Aorta (tissue), 5 donors: ENCODE measurements around the gene AGPAT3. TPM values are rescaled to one million over a fixed set of nuclear protein-coding genes. Genes with fewer than 3 reads are reported as not detected.

Experiments
- ATAC-seq: fragments of 200-7000 bp; cut with Tn5 transposase; one replicate; pipeline ENCODE4 v1.9.1; 2022; ENCODE audit warnings: moderate library complexity; ENCODE audit not compliant: low FRiP score
- DNase-seq, 2 donors: peaks; one replicate each; pipeline ENCODE4 v3.0.0-alpha.2; 2020
- H3K27ac ChIP-seq, 2 donors: one replicate each; pipeline ENCODE4 v1.5.1; 2013; ENCODE audit warnings: low read length in 2 of 2, mild to moderate bottlenecking in 2 of 2, moderate library complexity in 2 of 2, control low read depth in 1 of 2, inconsistent platforms in 1 of 2, low read depth in 1 of 2
- H3K27me3 ChIP-seq, 2 donors: one replicate each; pipeline ENCODE4 v1.6.1; 2013; ENCODE audit warnings: control low read depth in 1 of 2, low read length in 1 of 2, mild to moderate bottlenecking in 1 of 2, moderate library complexity in 1 of 2; ENCODE audit not compliant: insufficient read depth in 2 of 2, control insufficient read depth in 1 of 2
- H3K36me3 ChIP-seq, 2 donors: one replicate each; pipeline ENCODE4 v1.6.1; 2013; ENCODE audit warnings: control low read depth in 1 of 2, low read length in 1 of 2, mild to moderate bottlenecking in 1 of 2; ENCODE audit not compliant: insufficient read depth in 2 of 2, control insufficient read depth in 1 of 2
- H3K4me1 ChIP-seq, 2 donors: one replicate each; pipeline ENCODE4 v1.6.1; 2013; ENCODE audit warnings: low read length in 2 of 2, control low read depth in 1 of 2, mild to moderate bottlenecking in 1 of 2, moderate library complexity in 1 of 2; ENCODE audit not compliant: insufficient read depth in 2 of 2, control insufficient read depth in 1 of 2
- H3K4me3 ChIP-seq, 2 donors: one replicate each; pipeline ENCODE4 v1.5.1; 2013; ENCODE audit warnings: low read length in 2 of 2, control low read depth in 1 of 2, mild to moderate bottlenecking in 1 of 2
- H3K9me3 ChIP-seq: one replicate; pipeline ENCODE4 v1.6.1; 2013; ENCODE audit warnings: mild to moderate bottlenecking, low read length; ENCODE audit not compliant: control insufficient read depth
- WGBS, 2 donors: extraction: QIAGEN DNeasy Blood & Tissue Kit; methylation state at CpG; one replicate each; pipeline ENCODE4 v1.1.7; 2013; 5-methylcytosine and 5-hydroxymethylcytosine counted together
- intact Hi-C, 2 donors: fragments of 100-400 bp; cut with DNase I; formaldehyde crosslinking; loops; one replicate each; pipeline versions ENCODE4 v1.14.2 to v1.15.0; 2022
- polyA plus RNA-seq, 2 donors: library from polyadenylated mRNA; stranded (reverse); fragments of 200-250 nt; gene quantifications; one replicate each; pipeline ENCODE4 v1.2.3, GENCODE V29; 2013
- total RNA-seq, 2 donors: library from RNA; stranded (reverse); fragmentation: NEBNext Ultra II Directional; extraction: Animal tissue kit (Norgen Biotek cat#: 25700); gene quantifications; one replicate each; pipeline ENCODE4 v1.2.1, GENCODE V29; 2021
- donor health status: healthy with polysubstance abuse.
- donor health status: Bipolar disorder and iron deficiency.
- donor health status: DM: no; HTN: no; CAD: no.
- donor health status: DM: no; HTN: no; CAD: no.
- donor health status: DM: yes; HTN: yes; CAD: no.

Gene AGPAT3
- total and polyA plus RNA-seq, 4 donors: 8.3 to 45.5 (median 23.7) TPM

DNA sequence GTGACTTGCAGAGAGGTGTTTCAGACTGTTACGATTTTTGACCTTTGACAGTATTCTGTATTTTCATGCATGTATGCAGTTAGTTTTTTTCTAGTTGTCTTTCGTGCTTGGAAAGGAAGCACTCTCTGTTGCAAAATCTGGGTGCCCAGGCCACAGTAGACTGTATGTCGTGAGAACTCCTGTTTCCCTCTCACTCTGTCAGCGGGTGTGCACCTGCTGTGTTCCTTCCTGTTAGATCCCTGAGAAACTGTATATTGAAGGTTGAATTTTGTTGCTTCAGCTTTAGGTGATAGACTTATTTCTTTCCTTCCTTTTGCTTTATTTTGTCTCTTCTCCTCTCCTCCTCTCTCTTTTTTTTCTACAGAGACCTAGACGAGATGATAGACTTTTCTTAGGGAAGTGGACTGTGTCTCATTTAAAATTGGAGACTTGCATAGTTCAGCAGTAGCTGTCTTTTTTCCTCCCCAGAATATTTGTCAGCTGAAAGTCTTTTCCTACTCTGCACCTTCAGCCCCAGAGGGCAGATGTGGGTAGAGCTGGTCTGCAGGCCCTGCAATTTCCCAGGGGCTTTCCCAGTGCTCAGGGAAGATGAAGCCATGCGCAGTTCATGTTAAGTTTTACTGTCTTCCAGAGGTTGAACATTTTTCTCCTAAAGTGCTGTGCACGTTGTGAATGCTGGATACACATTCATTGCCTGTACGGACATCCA lies 148.5 kb downstream of the AGPAT3 start:
- DNase-seq: no peak
- intact Hi-C loops: no loop called here
- Histone ChIP-seq H3K27ac (no peak overlapping the region), H3K27me3 (no peaks in the 10 kb centered on the region), H3K9me3 (no peaks in the 10 kb centered on the region), H3K4me1 (no peaks in the 10 kb centered on the region), H3K36me3 (no peaks in the 10 kb centered on the region), H3K4me3 (no peak overlapping the region)
- ATAC-seq: no peak
- WGBS, 2 donors: 20 to 22% methylated on average over 8 of the region's 8 CpGs

DNA sequence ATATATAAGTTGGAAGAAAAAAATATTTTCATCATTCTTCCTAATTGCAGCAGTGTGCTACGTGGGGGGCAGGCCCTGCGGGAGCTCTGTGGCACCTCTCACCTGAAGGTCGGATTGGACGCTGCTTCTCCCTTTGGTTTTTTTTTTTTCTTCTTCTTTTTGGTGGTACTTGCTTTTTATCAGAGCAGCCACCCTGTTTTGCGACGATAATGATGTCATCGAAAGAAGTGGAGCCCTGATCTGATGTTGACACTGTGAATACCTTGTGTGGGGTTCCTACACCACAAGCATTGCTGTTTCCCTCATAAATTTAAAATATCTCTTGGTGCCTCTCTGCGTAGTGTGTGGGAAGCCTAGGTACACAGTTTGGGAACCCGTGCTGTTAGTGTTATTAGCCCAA lies 152.6 kb downstream of the AGPAT3 start:
- no peak overlapping the region for H3K27ac ChIP-seq
- ATAC-seq (no peak), DNase-seq (peak in 1 of 2 donors; percentile 27)
- no peaks in the 10 kb centered on the region for H3K9me3 ChIP-seq
- no peak overlapping the region for H3K4me3 ChIP-seq
- H3K27me3 ChIP-seq: no peaks in the 10 kb centered on the region
- WGBS, 2 donors: 92% methylated on average over 9 of the region's 9 CpGs
- H3K36me3 ChIP-seq: no peaks in the 10 kb centered on the region
- H3K4me1 ChIP-seq: peaks cover 0 to 2% of the 10 kb centered on the region in 2 donors
- intact Hi-C loops: no loop called here

GRCh38 chr21:44018127-44018526 lies 153.1 kb downstream of the AGPAT3 start:
- Histone ChIP-seq H3K4me1 (peaks cover 0 to 2% of the 10 kb centered on the region in 2 donors), H3K27ac (no peak overlapping the region), H3K4me3 (no peak overlapping the region), H3K9me3 (no peaks in the 10 kb centered on the region), H3K36me3 (no peaks in the 10 kb centered on the region), H3K27me3 (no peaks in the 10 kb centered on the region)
- WGBS, 2 donors: 93 to 95% methylated on average over 5 of the region's 5 CpGs
- ATAC-seq (no peak), DNase-seq (peak in 1 of 2 donors; percentile 10)
- intact Hi-C loops: no loop called here

DNA sequence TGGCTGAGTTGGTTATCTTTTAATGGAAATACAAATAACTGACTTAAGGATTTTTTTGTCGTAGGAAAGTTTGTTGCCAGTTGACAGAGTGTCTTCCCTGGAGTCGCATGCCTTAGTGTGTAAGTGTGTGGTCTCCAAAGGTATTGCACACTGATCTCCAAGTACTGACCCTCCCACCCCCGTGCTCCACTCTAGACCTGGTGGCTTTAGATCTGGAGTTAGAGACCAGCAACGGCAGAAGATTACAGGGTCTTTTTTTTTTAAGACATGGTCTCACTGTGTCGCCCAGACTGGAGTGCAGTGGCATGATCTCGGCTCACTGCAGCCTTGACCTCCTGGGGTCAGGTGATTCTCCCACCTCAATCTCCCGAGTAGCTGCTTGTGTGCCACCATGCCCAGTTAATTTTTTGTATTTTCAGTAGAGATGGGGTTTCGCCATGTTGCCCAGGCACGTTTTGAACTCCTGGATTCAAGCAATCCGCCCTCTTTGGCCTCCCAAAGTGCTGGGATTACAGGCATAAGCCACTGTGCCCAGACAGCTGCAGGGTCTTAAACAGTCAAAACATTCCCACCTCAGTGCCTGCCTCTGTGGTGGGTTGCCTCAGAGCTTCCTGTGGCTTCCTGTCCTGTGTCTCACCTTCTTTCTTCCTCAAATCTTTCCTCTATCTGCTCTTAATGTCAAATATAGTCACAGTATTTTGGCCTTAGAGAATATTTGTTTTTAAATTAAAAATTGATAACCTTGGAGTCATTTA lies 154.0 kb downstream of the AGPAT3 start:
- Histone ChIP-seq H3K9me3 (no peaks in the 10 kb centered on the region), H3K4me3 (no peak overlapping the region), H3K27ac (no peak overlapping the region), H3K4me1 (peaks cover 0 to 2% of the 10 kb centered on the region in 2 donors), H3K27me3 (no peaks in the 10 kb centered on the region), H3K36me3 (no peaks in the 10 kb centered on the region)
- ATAC-seq (no peak), DNase-seq (peak in 1 of 2 donors; percentile 23)
- WGBS, 2 donors: 81 to 83% methylated on average over 10 of the region's 10 CpGs
- intact Hi-C loops: no loop called here

- Histone ChIP-seq H3K27ac (no peak overlapping the region), H3K9me3 (no peaks in the 10 kb centered on the region), H3K36me3 (no peaks in the 10 kb centered on the region), H3K4me3 (no peak overlapping the region), H3K4me1 (peaks cover 0 to 2% of the 10 kb centered on the region in 2 donors), H3K27me3 (no peaks in the 10 kb centered on the region)
- DNase-seq (no peak), ATAC-seq (no peak)
- intact Hi-C loops: no loop called here
- WGBS, 2 donors: 94 to 97% methylated on average over 8 of the region's 8 CpGs
Measured at GRCh38 chr21:44019568-44019958, 154.5 kb downstream of the AGPAT3 start.

DNA sequence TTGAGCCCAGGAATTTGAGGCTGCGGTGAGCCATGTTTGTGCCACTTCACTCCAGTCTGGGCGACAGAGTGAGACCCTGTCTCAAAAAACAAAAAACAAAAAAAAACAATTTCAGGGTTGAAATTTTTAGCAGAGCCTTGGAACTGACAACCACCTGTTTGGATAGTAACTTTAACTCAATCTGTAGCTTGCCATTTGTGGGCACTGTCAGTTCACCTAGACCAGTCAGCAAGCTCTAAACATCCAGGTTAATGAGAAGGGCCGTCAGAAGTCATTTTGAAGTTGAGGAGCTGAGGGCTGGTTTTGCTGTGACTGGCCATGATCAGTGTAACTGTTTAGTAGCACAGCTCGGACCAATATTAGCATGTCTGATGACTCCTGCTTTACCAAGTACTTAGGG lies 155.5 kb downstream of the AGPAT3 start:
- Histone ChIP-seq H3K36me3 (no peaks in the 10 kb centered on the region), H3K4me1 (peaks cover 0 to 2% of the 10 kb centered on the region in 2 donors), H3K9me3 (no peaks in the 10 kb centered on the region), H3K27ac (no peak overlapping the region), H3K4me3 (no peak overlapping the region), H3K27me3 (no peaks in the 10 kb centered on the region)
- 85% methylated on average over 4 of the region's 4 CpGs for WGBS, 2 donors
- DNase-seq (no peak), ATAC-seq (no peak)
- intact Hi-C loops: no loop called here

DNA sequence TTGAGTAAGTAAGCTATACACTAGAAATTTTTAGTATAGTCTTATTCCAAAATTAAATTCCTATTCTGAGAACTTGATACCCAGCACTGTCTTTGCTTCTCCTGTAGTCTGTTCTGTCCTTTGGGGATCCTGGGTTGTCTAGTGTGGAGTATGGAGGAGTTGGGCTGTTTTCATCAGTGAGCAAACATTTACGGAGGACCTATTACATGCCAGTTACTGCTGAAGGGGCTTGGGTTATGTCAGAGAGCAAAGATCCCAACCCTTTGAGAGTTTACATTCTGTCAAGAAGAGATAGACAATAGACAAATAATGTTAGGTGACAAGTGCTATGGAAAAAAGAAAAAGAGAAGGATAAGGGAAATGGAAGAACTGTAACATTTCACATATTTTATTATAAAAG lies 156.0 kb downstream of the AGPAT3 start:
- no peaks in the 10 kb centered on the region for H3K27me3 ChIP-seq
- H3K4me3 ChIP-seq: no peak overlapping the region
- no peaks in the 10 kb centered on the region for H3K36me3 ChIP-seq
- H3K9me3 ChIP-seq: no peaks in the 10 kb centered on the region
- H3K4me1 ChIP-seq: peaks cover 0 to 2% of the 10 kb centered on the region in 2 donors
- DNase-seq (no peak), ATAC-seq (no peak)
- no peak overlapping the region for H3K27ac ChIP-seq
- 88% methylated on average over 1 of the region's 1 CpG for WGBS, 2 donors
- intact Hi-C loops: no loop called here

- intact Hi-C loops: no loop called here
Measured at GRCh38 chr21:44024257-44024656, 159.2 kb downstream of the AGPAT3 start.

DNA sequence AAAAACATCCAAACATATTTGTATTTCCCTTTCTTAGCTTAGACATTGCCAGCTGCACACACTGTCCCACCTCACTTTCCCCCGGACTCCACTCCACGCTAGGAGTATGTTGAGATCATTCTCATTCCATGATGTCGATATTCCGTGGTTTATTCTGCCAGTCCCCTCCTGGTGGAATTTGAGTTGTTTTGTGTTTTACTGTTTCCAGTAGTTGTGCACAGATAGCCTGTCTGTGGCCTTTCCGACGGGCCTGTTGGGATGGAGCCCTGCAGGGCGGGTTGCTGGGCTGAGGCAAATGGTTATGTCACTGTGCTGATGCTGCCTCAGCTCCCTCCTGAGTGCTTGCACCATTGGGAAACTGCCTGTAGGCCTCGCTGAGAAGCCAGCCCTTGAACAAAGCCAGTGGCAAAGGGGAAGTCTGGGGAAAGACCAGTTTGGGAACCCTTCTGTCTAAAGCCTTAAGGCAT lies 159.9 kb downstream of the AGPAT3 start:
- Histone ChIP-seq H3K36me3 (no peaks in the 10 kb centered on the region), H3K27ac (no peak overlapping the region), H3K9me3 (no peaks in the 10 kb centered on the region), H3K4me3 (no peak overlapping the region), H3K27me3 (no peaks in the 10 kb centered on the region), H3K4me1 (no peaks in the 10 kb centered on the region)
- peak; percentile 85 for ATAC-seq
- intact Hi-C loops: no loop called here
- DNase-seq: peak; percentile 73 to 82
- 62 to 66% methylated on average over 8 of the region's 8 CpGs for WGBS, 2 donors

More at GRCh38 chr21:44024257-44024656, 159.2 kb downstream of the AGPAT3 start:
- ATAC-seq (no peak), DNase-seq (peak in 1 of 2 donors; percentile 10)
- 79 to 86% methylated on average over 1 of the region's 1 CpG for WGBS, 2 donors
- Histone ChIP-seq H3K36me3 (no peaks in the 10 kb centered on the region), H3K9me3 (no peaks in the 10 kb centered on the region), H3K27ac (no peak overlapping the region), H3K4me1 (no peaks in the 10 kb centered on the region), H3K4me3 (no peak overlapping the region), H3K27me3 (no peaks in the 10 kb centered on the region)
